Duodenal mucosa (tissue), 2 donors: Measurements from ENCODE around the gene GPR21.

ENCODE experiments used
- H3K27ac ChIP-seq: one replicate; pipeline ENCODE4 v1.7.0; 2013; ENCODE audit warnings: low read depth, low read length
- H3K27me3 ChIP-seq, 2 donors: one replicate each; pipeline ENCODE4 v1.7.0; 2013; ENCODE audit warnings: low read length in 2 of 2, control low read depth in 1 of 2; ENCODE audit not compliant: insufficient read depth in 2 of 2, control insufficient read depth in 1 of 2
- H3K36me3 ChIP-seq, 2 donors: one replicate each; pipeline ENCODE4 v1.7.0; 2013; ENCODE audit warnings: low read length in 2 of 2, control low read depth in 1 of 2; ENCODE audit not compliant: insufficient read depth in 2 of 2, control insufficient read depth in 1 of 2
- H3K4me1 ChIP-seq, 2 donors: one replicate each; pipeline ENCODE4 v1.7.0; 2013; ENCODE audit warnings: low read length in 2 of 2, control low read depth in 1 of 2; ENCODE audit not compliant: insufficient read depth in 2 of 2, control insufficient read depth in 1 of 2
- H3K4me3 ChIP-seq, 2 donors: one replicate each; pipeline ENCODE4 v1.7.0; 2013; ENCODE audit warnings: low read length in 2 of 2, low read depth in 1 of 2
- H3K9ac ChIP-seq, 2 donors: one replicate each; pipeline ENCODE4 v1.7.0; 2013; ENCODE audit warnings: low read length in 2 of 2, low read depth in 1 of 2
- H3K9me3 ChIP-seq, 2 donors: one replicate each; pipeline ENCODE4 v1.7.0; 2013; ENCODE audit warnings: low read length in 2 of 2, control low read depth in 1 of 2; ENCODE audit not compliant: control insufficient read depth in 1 of 2

The GPR21 gene

GRCh38 chr9:123073991-123074422 is 40.5 kb downstream of the GPR21 start:
- H3K9ac ChIP-seq: no peak overlapping the region
- peaks cover 11 to 20% of the 10 kb centered on the region in 2 donors for H3K36me3 ChIP-seq
- no peak overlapping the region for H3K27ac ChIP-seq

DNA sequence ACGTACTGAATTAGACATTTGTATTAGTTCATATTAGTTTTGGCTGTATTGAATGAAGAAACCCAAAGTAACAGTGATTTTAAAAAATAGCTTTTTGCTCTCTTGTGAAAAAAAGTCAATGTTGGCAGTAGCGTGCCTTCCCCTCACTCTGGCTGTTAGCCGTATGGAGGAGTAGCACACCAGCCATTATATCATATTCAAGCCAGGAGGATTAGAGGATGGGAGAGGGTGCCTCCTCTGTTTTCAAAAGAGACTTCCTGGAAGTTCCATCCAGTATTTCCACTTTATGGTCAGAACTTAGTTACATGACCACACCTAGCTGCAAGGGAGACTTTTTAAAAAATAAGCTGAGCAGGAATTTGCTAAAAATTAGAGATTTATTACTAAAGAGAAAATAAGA is 41.2 kb downstream of the GPR21 start:
- Histone ChIP-seq H3K4me3 (no peak overlapping the region), H3K4me1 (peaks cover 0 to 6% of the 10 kb centered on the region in 2 donors), H3K9me3 (no peaks in the 10 kb centered on the region), H3K36me3 (peaks cover 14 to 21% of the 10 kb centered on the region in 2 donors), H3K9ac (no peak overlapping the region), H3K27me3 (no peaks in the 10 kb centered on the region), H3K27ac (no peak overlapping the region)

More at GRCh38 chr9:123073991-123074422, 40.5 kb downstream of the GPR21 start:
- H3K9me3 ChIP-seq: no peaks in the 10 kb centered on the region
- H3K27me3 ChIP-seq: no peaks in the 10 kb centered on the region
- peaks cover 0 to 6% of the 10 kb centered on the region in 2 donors for H3K4me1 ChIP-seq
- H3K4me3 ChIP-seq: no peak overlapping the region

DNA sequence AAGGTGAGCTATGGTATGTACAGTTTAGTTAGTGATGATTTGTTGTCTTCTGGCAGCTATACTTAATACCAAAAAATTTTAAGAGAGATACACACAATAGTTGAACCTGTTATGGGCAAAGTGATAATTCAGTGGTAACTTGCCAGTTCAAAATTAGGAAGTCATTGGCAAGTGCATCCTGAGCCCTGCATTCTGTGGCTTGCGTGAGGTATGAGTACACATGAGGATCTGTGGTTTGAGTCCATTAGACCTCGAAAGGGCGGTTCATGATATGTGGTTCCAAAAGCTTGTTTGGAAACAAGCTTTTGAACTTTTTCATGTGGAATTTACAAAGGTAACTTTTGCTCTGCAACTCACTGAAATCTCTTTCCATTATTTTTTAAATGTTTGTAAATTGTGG is 47.0 kb downstream of the GPR21 start:
- Histone ChIP-seq H3K4me3 (no peak overlapping the region), H3K36me3 (peaks cover 31 to 35% of the 10 kb centered on the region in 2 donors), H3K9ac (no peak overlapping the region)

DNA sequence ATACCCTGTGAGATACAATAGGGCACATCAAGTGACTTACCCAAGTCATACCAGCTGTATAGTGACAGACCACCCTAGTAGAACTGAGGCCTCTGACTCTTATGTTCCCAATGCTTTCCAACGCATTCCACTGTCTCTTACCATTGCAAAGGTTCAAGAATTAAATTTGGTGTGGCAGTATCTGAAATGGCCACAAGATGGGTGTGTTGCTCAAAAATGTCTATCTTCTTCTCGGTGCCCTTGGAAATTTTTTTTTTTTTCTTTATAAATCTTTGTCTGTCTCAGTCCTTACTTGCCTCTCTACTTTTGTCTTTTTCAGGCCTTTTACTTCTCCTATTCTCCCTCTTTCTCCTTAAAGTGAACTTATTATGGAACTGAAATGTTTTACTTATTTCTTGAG is 48.4 kb downstream of the GPR21 start:
- Histone ChIP-seq H3K36me3 (peaks cover 25 to 45% of the 10 kb centered on the region in 2 donors), H3K4me1 (no peaks in the 10 kb centered on the region), H3K9ac (no peak overlapping the region), H3K27ac (no peak overlapping the region), H3K9me3 (no peaks in the 10 kb centered on the region), H3K27me3 (no peaks in the 10 kb centered on the region), H3K4me3 (no peak overlapping the region)

More for the DNA sequence above, 47.0 kb downstream of the GPR21 start:
- Histone ChIP-seq H3K27ac (no peak overlapping the region), H3K9me3 (no peaks in the 10 kb centered on the region), H3K27me3 (no peaks in the 10 kb centered on the region), H3K4me1 (no peaks in the 10 kb centered on the region)

GRCh38 chr9:123083680-123084079 is 50.2 kb downstream of the GPR21 start:
- Histone ChIP-seq H3K27ac (no peak overlapping the region), H3K27me3 (no peaks in the 10 kb centered on the region), H3K9me3 (no peaks in the 10 kb centered on the region), H3K36me3 (peaks cover 25 to 51% of the 10 kb centered on the region in 2 donors), H3K4me3 (no peak overlapping the region), H3K9ac (no peak overlapping the region), H3K4me1 (no peaks in the 10 kb centered on the region)

DNA sequence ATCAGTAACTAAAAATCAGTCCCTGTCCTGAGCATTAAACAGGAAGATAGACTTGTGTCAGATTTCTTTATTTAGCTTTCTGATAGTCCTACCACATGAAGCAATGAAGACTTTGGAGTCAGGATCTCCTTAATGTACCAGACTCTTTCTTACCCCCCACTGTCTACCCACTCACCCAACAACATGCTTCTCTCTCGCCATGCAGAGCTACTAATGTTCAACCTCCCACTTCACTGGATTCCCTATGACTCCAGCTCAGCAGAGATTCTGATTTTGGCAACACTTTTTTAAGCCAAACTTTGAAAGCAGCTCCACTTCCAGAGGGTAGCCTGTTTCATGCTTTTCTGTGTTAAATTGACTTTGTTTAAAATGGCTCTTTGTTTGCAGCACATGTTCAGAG is 50.8 kb downstream of the GPR21 start:
- H3K36me3 ChIP-seq: peaks cover 22 to 51% of the 10 kb centered on the region in 2 donors
- H3K27me3 ChIP-seq: no peaks in the 10 kb centered on the region
- H3K4me3 ChIP-seq: no peak overlapping the region
- no peak overlapping the region for H3K9ac ChIP-seq
- no peak overlapping the region for H3K27ac ChIP-seq
- no peaks in the 10 kb centered on the region for H3K9me3 ChIP-seq
- H3K4me1 ChIP-seq: no peaks in the 10 kb centered on the region
